Fibroblast of mammary gland (primary cell): ENCODE data around the gene OSBPL6.
"Not testable (repeated sequence)": the region's sequence is repeated elsewhere in the genome, so short reads cannot be mapped to it uniquely, and the experiment has no call there.

ENCODE experiments used
- DNase-seq: peaks from one replicate; pipeline ENCODE4 v3.0.0-alpha.2; 2010; ENCODE audit warnings: low read depth
- H3K4me3 ChIP-seq: 2 replicates; pipeline ENCODE4 v1.5.1; 2011; ENCODE audit warnings: low read depth, mild to moderate bottlenecking, low read length, moderate library complexity; ENCODE audit not compliant: control insufficient read depth
- CTCF ChIP-seq: conservative IDR thresholded peaks from 2 replicates; pipeline ENCODE4 v1.5.1; 2011; ENCODE audit warnings: low read depth, low read length, inconsistent platforms; ENCODE audit not compliant: control insufficient read depth, insufficient read depth

Gene OSBPL6

GRCh38 chr2:178195390-178196166, 1.3 kb downstream of the OSBPL6 start:
- DNase-seq: no peak
- peak overlapping the region; percentile 77 for H3K4me3 ChIP-seq
- no peak for TF ChIP-seq CTCF

- DNase-seq: no peak
- no peak overlapping the region for H3K4me3 ChIP-seq
- TF ChIP-seq CTCF: no peak
Measured at GRCh38 chr2:178197791-178198190, 3.5 kb downstream of the OSBPL6 start.

- not testable (repeated sequence) for DNase-seq, H3K4me3 ChIP-seq
Measured at GRCh38 chr2:178198441-178198840, 4.1 kb downstream of the OSBPL6 start.

- H3K4me3 ChIP-seq: no peak overlapping the region
- no peak for DNase-seq
- no peak for TF ChIP-seq CTCF
Measured at GRCh38 chr2:178199334-178199733, 5.0 kb downstream of the OSBPL6 start.

GRCh38 chr2:178200331-178200730, 6.0 kb downstream of the OSBPL6 start:
- no peak overlapping the region for H3K4me3 ChIP-seq
- no peak for TF ChIP-seq CTCF
- DNase-seq: no peak

- no peak for TF ChIP-seq CTCF
- DNase-seq: no peak
- H3K4me3 ChIP-seq: no peak overlapping the region
Measured at GRCh38 chr2:178202927-178203326, 8.6 kb downstream of the OSBPL6 start.

GRCh38 chr2:178204977-178205376, 10.7 kb downstream of the OSBPL6 start:
- H3K4me3 ChIP-seq: no peak overlapping the region
- no peak for TF ChIP-seq CTCF
- DNase-seq: no peak
